ENCODE results near the gene TNFRSF13B. TPM values are rescaled to one million over a fixed set of nuclear protein-coding genes. Genes with fewer than 3 reads are reported as not detected.

TNFRSF13B gene
- polyA plus RNA-seq, 1 of the 3 experiments (the other 2 are of a cell fraction) = not detected

DNA sequence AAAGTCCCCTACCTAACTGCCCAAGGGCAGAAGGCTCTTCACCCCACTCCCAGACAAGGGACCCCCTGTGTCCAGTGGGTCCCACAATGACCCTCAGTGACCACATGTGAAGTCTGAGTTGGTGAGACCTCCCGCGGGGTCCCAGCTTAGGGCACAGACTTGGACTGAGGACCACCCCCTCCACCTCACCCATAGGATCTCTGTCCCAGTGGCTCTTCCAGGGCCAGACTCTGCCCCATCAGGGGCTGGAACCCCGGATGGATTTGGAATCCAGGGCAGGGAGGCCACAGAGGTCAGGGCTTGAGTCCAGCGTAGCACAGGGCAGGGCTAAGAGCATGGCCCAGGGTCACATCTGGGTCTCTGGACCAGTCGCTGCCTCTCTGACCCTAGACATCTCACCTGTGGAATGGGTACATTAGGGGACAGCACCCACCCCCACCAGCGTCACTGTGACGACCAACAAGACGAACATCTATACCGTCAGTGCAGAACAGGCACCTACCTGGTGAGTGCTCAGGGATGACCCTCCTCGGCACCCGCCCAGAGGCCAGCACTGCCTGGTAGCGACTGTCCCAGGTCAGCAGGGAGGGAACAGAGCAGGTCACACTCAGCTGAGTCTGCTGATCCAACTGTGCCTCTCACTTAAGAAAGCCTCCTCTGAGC, 37.7 kb downstream of the TNFRSF13B start:
- H3K79me2 ChIP-seq (ENCODE audit: insufficient read depth) = no peaks in the 10 kb centered on the region
- 75% methylated on average over 10 of the region's 12 CpGs for WGBS (ENCODE audit: low lambda C conversion rate)
- no peaks in the 10 kb centered on the region for H3K4me1 ChIP-seq (ENCODE audit: control insufficient read depth in 1 of 2, insufficient read depth in 2 of 2, low read depth in 1 of 2, low read length in 1 of 2)
- no peaks in the 10 kb centered on the region; the same call in 1 of the 2 replicates for H3K27me3 ChIP-seq (ENCODE audit: insufficient read depth)
- H3K4me3 ChIP-seq (ENCODE audit: low read depth in 2 of 2, low read length in 1 of 2) = no peak overlapping the region
- H3K9ac ChIP-seq = no peak overlapping the region
- no peaks in the 10 kb centered on the region for H3K9me3 ChIP-seq
- H4K20me1 ChIP-seq (ENCODE audit: insufficient read depth) = no peaks in the 10 kb centered on the region
- H3F3A ChIP-seq (replicated peaks; ENCODE audit: insufficient read depth) = no peaks in the 10 kb centered on the region
- no peak overlapping the region for H2AFZ ChIP-seq (ENCODE audit: low read depth)
- H3K36me3 ChIP-seq (replicated peaks in 1 of 2; ENCODE audit: control insufficient read depth in 1 of 2, insufficient read depth in 2 of 2, low read length in 1 of 2) = no peaks in the 10 kb centered on the region
- TF ChIP-seq JUND (IDR thresholded peaks at IDR 0.05) (no peak), RAD21 (IDR thresholded peaks at IDR 0.05; ENCODE audit: low read length) (no peak), EP300 (IDR thresholded peaks at IDR 0.05; ENCODE audit: borderline replicate concordance in 1 of 2, low read depth in 1 of 2, low read length in 1 of 2) (no peak)
- TF ChIP-seq, protein P1, sequence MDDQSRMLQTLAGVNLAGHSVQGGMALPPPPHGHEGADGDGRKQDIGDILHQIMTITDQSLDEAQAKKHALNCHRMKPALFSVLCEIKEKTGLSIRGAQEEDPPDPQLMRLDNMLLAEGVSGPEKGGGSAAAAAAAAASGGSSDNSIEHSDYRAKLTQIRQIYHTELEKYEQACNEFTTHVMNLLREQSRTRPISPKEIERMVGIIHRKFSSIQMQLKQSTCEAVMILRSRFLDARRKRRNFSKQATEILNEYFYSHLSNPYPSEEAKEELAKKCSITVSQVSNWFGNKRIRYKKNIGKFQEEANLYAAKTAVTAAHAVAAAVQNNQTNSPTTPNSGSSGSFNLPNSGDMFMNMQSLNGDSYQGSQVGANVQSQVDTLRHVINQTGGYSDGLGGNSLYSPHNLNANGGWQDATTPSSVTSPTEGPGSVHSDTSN (IDR thresholded peaks at IDR 0.05) = no peak
- no peaks in the 10 kb centered on the region for H3K9me2 ChIP-seq
- H3K4me2 ChIP-seq = no peak overlapping the region
- ChIA-PET POLR2A (no interaction called here), CTCF (no interaction called here)
- no peak overlapping the region for H3K27ac ChIP-seq (ENCODE audit: low read depth in 2 of 2, low read length in 1 of 2)
- no peak for DNase-seq

- Histone ChIP-seq H3K9me3 (no peaks in the 10 kb centered on the region), H3K4me3 (ENCODE audit: low read depth in 2 of 2, low read length in 1 of 2) (no peak overlapping the region), H3K27ac (ENCODE audit: low read depth in 2 of 2, low read length in 1 of 2) (no peak overlapping the region), H4K20me1 (ENCODE audit: insufficient read depth) (no peaks in the 10 kb centered on the region), H3K9me2 (no peaks in the 10 kb centered on the region), H2AFZ (ENCODE audit: low read depth) (no peak overlapping the region), H3K79me2 (ENCODE audit: insufficient read depth) (no peaks in the 10 kb centered on the region), H3K4me2 (no peak overlapping the region), H3K4me1 (ENCODE audit: control insufficient read depth in 1 of 2, insufficient read depth in 2 of 2, low read depth in 1 of 2, low read length in 1 of 2) (no peaks in the 10 kb centered on the region), H3K9ac (no peak overlapping the region), H3F3A (replicated peaks; ENCODE audit: insufficient read depth) (no peaks in the 10 kb centered on the region), H3K36me3 (replicated peaks in 1 of 2; ENCODE audit: control insufficient read depth in 1 of 2, insufficient read depth in 2 of 2, low read length in 1 of 2) (no peaks in the 10 kb centered on the region), H3K27me3 (ENCODE audit: insufficient read depth) (no peaks in the 10 kb centered on the region; the same call in 1 of the 2 replicates)
- ChIA-PET CTCF (no interaction called here), POLR2A (no interaction called here)
- 42% methylated on average over 10 of the region's 11 CpGs for WGBS (ENCODE audit: low lambda C conversion rate)
- DNase-seq = no peak
- TF ChIP-seq FOSL2 (IDR thresholded peaks at IDR 0.05; ENCODE audit: borderline replicate concordance, low read depth) (no peak), TEAD4 (IDR thresholded peaks at IDR 0.05; ENCODE audit: borderline replicate concordance, insufficient read depth) (no peak), NRF1 (IDR thresholded peaks at IDR 0.05; ENCODE audit: low read depth, low read length) (no peak), IRF3 (IDR thresholded peaks at IDR 0.05; ENCODE audit: low read depth, low read length) (no peak), ELF1 (IDR thresholded peaks at IDR 0.05) (no peak), TAF1 (IDR thresholded peaks at IDR 0.05; ENCODE audit: borderline replicate concordance, low read depth, low read length) (no peak), CHD2 (IDR thresholded peaks at IDR 0.05; ENCODE audit: low read length, partially characterized antibody) (no peak), REST (IDR thresholded peaks at IDR 0.05; ENCODE audit: low read depth, low read length) (no peak), YY1 (IDR thresholded peaks at IDR 0.05; ENCODE audit: low read depth) (no peak), NFIC (IDR thresholded peaks at IDR 0.05; ENCODE audit: borderline replicate concordance) (no peak), ZBTB33 (IDR thresholded peaks at IDR 0.05; ENCODE audit: borderline replicate concordance, low read depth) (no peak), MEF2A (IDR thresholded peaks at IDR 0.05; ENCODE audit: borderline replicate concordance, low read depth) (no peak), EZH2phosphoT487 (IDR thresholded peaks at IDR 0.05; ENCODE audit: borderline replicate concordance, low read depth) (no peak), MAX (IDR thresholded peaks at IDR 0.05; ENCODE audit: low read depth) (no peak), GABPA (IDR thresholded peaks at IDR 0.05; ENCODE audit: low read depth) (no peak)
These were observed 38.4 kb downstream of the TNFRSF13B start for GRCh38 chr17:16933317-16934132.
